GM21423 (cell line): ENCODE measurements around the gene TNFSF18.
A peak's percentile ranks its signal among the peaks of the same experiment; 100 is the strongest.

ENCODE experiments used
- ATAC-seq: cut with Tn5 transposase; IDR thresholded peaks from one replicate; pipeline ENCODE4 v1.9.1; 2021; ENCODE audit warnings: mild to moderate bottlenecking, moderate library complexity; ENCODE audit not compliant: unreplicated experiment

TNFSF18 gene

GRCh38 chr1:173042806-173043205, 7.9 kb downstream of the TNFSF18 start:
- no peak for ATAC-seq

- ATAC-seq, result no peak
Observed at GRCh38 chr1:173039626-173040025, 11.1 kb downstream of the TNFSF18 start.

- no peak for ATAC-seq
Observed at GRCh38 chr1:173038875-173039554, 11.7 kb downstream of the TNFSF18 start.

- no peak for ATAC-seq
Observed at GRCh38 chr1:173024543-173024942, 26.2 kb downstream of the TNFSF18 start.

GRCh38 chr1:173023343-173023742, 27.4 kb downstream of the TNFSF18 start:
- ATAC-seq, result no peak

GRCh38 chr1:173020138-173020750, 30.5 kb downstream of the TNFSF18 start:
- peak; percentile 90 for ATAC-seq

GRCh38 chr1:173017792-173018191, 32.9 kb downstream of the TNFSF18 start:
- no peak for ATAC-seq

- no peak for ATAC-seq
Observed at GRCh38 chr1:173016419-173016818, 34.3 kb downstream of the TNFSF18 start.

- no peak for ATAC-seq
Observed at GRCh38 chr1:173015629-173016028, 35.1 kb downstream of the TNFSF18 start.

- ATAC-seq, result no peak
Observed at GRCh38 chr1:173014160-173014559, 36.6 kb downstream of the TNFSF18 start.

GRCh38 chr1:173012126-173012525, 38.6 kb downstream of the TNFSF18 start:
- ATAC-seq, result no peak

- ATAC-seq, result no peak
Observed at GRCh38 chr1:173009597-173009996, 41.1 kb downstream of the TNFSF18 start.

- ATAC-seq, result no peak
Observed at GRCh38 chr1:173005196-173005864, 45.4 kb downstream of the TNFSF18 start.

GRCh38 chr1:173002891-173003838, 47.6 kb downstream of the TNFSF18 start:
- ATAC-seq, result no peak

GRCh38 chr1:172999349-172999748, 51.4 kb downstream of the TNFSF18 start:
- no peak for ATAC-seq

- ATAC-seq, result no peak
Observed at GRCh38 chr1:172997941-172998361, 52.8 kb downstream of the TNFSF18 start.

GRCh38 chr1:172993640-172994039, 57.1 kb downstream of the TNFSF18 start:
- no peak for ATAC-seq

GRCh38 chr1:172991674-172992400, 58.9 kb downstream of the TNFSF18 start:
- ATAC-seq, result no peak

- no peak for ATAC-seq
Observed at GRCh38 chr1:172990598-172991215, 60.0 kb downstream of the TNFSF18 start.
